ENCODE data around the gene MFRP. TPM values are rescaled to one million over a fixed set of nuclear protein-coding genes. Genes with fewer than 3 reads are reported as not detected.
A peak's percentile ranks its signal among the peaks of the same experiment; 100 is the strongest.

MFRP gene
- total RNA-seq, 1 donor from 2014 or later, result not detected

- no peak overlapping the region for H3K4me3 ChIP-seq (ENCODE audit: low read depth, low read length)
- no peak for DNase-seq (ENCODE audit: low read depth)
- no peak for TF ChIP-seq CTCF (conservative IDR thresholded peaks at IDR 0.05; ENCODE audit: low read depth, low read length)
These were observed 47.1 kb downstream of the MFRP start for GRCh38 chr11:119299416-119299815.

- no peak for TF ChIP-seq CTCF (conservative IDR thresholded peaks at IDR 0.05; ENCODE audit: low read depth, low read length)
- no peak overlapping the region for H3K4me3 ChIP-seq (ENCODE audit: low read depth, low read length)
- DNase-seq (ENCODE audit: low read depth), result no peak
These were observed 47.8 kb downstream of the MFRP start for GRCh38 chr11:119298726-119299125.

GRCh38 chr11:119297938-119298337 is 48.6 kb downstream of the MFRP start:
- no peak overlapping the region for H3K4me3 ChIP-seq (ENCODE audit: low read depth, low read length)
- DNase-seq (ENCODE audit: low read depth), result no peak
- no peak for TF ChIP-seq CTCF (conservative IDR thresholded peaks at IDR 0.05; ENCODE audit: low read depth, low read length)

GRCh38 chr11:119295178-119295577 is 51.3 kb downstream of the MFRP start:
- TF ChIP-seq CTCF (conservative IDR thresholded peaks at IDR 0.05; ENCODE audit: low read depth, low read length), result peak; percentile 3
- DNase-seq (ENCODE audit: low read depth), result no peak
- no peak overlapping the region for H3K4me3 ChIP-seq (ENCODE audit: low read depth, low read length)

- no peak for TF ChIP-seq CTCF (conservative IDR thresholded peaks at IDR 0.05; ENCODE audit: low read depth, low read length)
- H3K4me3 ChIP-seq (ENCODE audit: low read depth, low read length), result no peak overlapping the region
- no peak for DNase-seq (ENCODE audit: low read depth)
These were observed 53.0 kb downstream of the MFRP start for GRCh38 chr11:119293461-119293860.

- H3K4me3 ChIP-seq (ENCODE audit: low read depth, low read length), result no peak overlapping the region
- DNase-seq (ENCODE audit: low read depth), result no peak
- no peak for TF ChIP-seq CTCF (conservative IDR thresholded peaks at IDR 0.05; ENCODE audit: low read depth, low read length)
These were observed 55.5 kb downstream of the MFRP start for GRCh38 chr11:119290894-119291497.

Other genes starting within 250 kb of the MFRP start
- gene DPAGT1, start 244.9 kb downstream of the MFRP start, total RNA-seq, result 24.8 and 32.3 TPM in 2 replicates
- gene C2CD2L, start 239.4 kb downstream of the MFRP start, total RNA-seq, result 6.1 and 8.2 TPM in 2 replicates
- gene HINFP, start 225.1 kb downstream of the MFRP start, total RNA-seq, result 11.9 and 13.7 TPM in 2 replicates
- under 0.01 TPM in 1 of 2 replicates, not detected in the other for gene ABCG4, start 197.7 kb downstream of the MFRP start, total RNA-seq
- gene NLRX1, start 178.0 kb downstream of the MFRP start, total RNA-seq, result 13.2 and 14.7 TPM in 2 replicates
- not detected in 2 replicates for gene NHERF4, start 161.2 kb downstream of the MFRP start, total RNA-seq
- 11.2 and 17.4 TPM in 2 replicates for gene CBL, start 140.4 kb downstream of the MFRP start, total RNA-seq
- gene MCAM, start 29.6 kb downstream of the MFRP start, total RNA-seq, result 660 and 1,105 TPM in 2 replicates
- 18.6 and 21.8 TPM in 2 replicates for gene RNF26, start 12.2 kb downstream of the MFRP start, total RNA-seq
- gene C1QTNF5, start 5.8 kb downstream of the MFRP start, total RNA-seq, result 0.87 and 1.8 TPM in 2 replicates
- gene USP2, start 35.0 kb upstream of the MFRP start, total RNA-seq, result 0.63 and 1.1 TPM in 2 replicates
- 6.4 and 9.0 TPM in 2 replicates for gene THY1, start 76.5 kb upstream of the MFRP start, total RNA-seq